NCI-H1436 treated with DMSO at 0.1 percent for 48 hours (cell line): ENCODE measurements around the gene RILP.

Experiments
- DNase-seq: peaks from one replicate; lab custom pipeline; 2025; lab: John Stamatoyannopoulos, UW

RILP gene

DNA sequence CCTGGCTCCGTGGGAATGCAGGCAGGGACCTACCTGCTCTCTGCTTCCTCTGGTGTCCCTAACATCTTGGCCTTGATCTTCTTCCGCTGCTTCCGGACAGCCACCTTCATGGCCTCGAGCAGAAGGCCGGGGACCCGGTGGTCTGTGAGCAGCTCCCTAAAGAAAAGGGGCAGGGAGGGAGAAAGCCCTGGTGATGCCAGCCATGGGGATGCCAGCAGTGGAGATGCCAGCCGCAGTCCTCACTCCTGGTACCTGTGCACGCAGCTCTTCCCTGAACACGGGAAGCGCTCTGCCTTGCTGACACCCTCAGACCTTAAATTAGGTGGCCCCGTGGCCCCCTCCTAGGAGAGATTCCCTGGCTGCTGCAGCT lies 1.9 kb downstream of the RILP start:
- no peak for DNase-seq

DNA sequence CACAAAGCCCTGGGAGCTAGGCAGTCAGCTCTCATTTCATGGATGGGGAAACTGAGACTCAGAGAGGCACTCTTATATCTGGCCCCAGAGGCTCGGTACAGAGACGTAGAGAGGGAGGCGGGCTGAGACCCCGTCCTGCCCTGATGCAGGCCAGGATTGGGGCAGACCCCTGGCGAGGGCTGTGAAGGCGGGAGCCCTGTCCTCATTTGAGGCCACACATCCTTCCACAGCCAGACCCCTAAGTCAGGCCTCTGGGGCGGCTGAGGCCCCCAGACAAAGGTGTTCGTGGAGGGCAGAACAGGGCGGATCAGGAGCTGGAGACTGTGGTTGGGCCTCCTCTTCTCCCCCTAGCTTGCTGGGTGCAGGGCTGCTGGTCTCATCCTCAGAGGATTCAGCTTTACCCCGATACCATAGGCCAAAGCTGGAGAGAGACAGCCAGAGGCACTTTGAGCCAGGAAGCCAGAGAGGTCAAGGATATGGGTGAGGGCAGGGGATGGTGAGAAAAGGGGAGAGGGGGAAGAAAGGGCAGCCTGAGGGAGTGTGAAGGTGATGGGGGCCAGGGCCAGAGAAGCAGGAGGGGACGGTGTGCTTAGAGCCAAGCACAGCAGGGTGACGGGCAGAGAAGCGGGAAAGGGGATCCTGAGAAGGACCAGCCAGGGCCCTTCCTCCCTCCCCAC lies 3.3 kb downstream of the RILP start:
- no peak for DNase-seq

DNA sequence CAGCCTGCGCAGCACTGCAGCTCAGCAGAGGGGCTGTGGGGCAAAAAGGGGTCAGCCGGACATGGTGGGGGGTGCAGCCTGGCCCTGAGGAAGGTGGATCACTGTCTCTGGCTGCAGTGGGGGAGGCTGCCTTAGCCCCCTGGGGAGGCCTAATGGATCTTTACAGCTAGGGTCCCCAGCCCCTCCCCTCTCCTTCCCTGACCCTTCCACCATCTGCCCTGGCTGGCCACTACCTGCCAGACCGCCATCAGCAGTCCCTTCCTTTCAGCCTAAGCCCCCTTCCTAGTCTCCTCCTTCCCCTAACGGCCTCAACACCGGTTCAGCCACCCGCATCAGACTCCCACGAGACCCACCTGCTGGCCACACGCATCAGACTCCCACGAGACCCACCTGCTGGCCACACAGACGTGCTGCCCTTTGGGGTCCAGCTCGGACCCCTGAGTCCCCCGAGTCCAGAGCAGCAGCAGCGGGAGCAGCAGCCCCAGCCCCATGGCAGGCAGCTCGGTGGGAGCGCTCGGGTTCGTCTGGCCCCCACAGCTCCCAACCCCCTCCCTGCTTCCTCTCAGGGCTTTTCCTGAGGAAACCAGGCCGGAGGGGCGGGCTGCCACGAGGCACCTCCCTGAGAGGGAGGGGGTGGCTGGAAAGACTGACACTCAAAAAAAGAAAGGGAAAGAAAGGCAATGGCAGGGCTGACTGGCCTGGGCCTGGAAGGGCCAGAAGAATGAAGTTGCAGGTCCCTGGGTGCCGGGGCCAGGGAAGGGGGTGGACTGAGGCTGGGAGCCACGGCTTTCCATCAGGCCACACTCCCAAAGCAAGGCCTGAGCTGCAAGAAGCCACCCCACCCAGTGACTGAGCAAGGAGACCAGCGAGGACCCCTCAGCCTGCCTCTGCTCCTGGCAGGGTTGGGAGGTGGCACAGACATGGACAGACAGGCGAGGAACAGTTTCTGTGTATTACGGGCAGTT lies 4.2 kb downstream of the RILP start, which contains the start of gene SCARF1:
SCARF1 (minus strand) TSS at position 526 of the 965 bp plus-strand sequence; CDS start at position 491, 35 bp downstream.
- DNase-seq = no peak

DNA sequence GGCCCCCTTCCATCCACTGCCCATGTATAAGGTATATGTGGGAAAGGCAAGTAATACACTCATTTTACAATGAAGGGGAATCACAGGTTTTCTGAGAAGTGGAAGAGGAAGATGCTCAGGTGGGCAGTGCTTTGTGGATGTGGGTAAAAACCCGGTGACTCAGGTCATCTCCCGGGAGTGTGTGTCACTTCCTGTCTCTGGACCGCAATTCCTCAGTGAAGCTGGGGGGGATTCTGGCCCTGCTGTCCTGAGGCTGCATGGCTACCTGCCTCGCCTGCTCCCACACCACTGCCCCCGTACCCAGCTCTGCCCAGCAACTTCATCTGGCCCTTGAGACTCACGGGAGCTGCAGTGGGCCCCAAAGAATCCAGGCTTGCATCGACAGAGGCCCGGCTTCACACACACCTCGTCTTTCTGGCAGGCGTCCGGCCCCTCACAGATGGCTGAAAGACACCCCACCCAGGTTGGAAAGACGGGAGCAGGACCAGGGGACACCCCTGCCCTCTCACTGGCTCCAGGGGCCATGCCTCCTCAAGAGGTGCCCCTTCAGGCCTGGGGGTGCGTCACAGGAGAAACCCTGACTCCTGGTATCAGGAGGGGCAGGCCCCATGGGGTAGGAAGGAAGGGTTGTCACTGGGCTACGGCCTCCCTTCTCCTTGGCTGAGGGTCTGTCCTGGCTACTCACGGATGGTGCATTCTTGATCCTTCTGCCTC lies 5.0 kb downstream of the RILP start:
- DNase-seq = no peak

DNA sequence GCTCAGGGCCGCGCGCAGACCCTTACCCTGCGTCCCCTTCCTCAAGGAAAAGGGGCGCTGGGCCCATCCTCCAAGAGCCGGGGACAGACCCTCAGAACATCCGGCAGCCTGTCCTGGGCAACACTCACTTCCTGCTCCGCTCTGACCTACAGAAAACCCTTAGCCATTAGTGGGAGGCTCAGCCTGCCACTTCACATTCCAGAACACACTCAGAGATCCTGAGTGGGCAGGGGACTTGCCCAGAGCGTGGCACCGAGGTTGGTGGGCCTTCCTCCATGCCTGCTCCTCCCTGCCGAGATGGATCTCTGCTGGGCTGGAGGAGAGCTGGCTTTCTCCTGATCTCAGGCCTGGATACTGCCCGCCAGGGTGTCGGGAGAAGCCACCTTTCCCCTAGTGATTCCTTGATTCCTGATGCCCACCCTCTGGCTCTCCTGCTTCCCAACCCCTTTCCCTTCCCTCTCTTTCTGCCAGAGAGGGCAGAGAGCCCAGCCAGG lies 5.6 kb downstream of the RILP start:
- DNase-seq = no peak

DNA sequence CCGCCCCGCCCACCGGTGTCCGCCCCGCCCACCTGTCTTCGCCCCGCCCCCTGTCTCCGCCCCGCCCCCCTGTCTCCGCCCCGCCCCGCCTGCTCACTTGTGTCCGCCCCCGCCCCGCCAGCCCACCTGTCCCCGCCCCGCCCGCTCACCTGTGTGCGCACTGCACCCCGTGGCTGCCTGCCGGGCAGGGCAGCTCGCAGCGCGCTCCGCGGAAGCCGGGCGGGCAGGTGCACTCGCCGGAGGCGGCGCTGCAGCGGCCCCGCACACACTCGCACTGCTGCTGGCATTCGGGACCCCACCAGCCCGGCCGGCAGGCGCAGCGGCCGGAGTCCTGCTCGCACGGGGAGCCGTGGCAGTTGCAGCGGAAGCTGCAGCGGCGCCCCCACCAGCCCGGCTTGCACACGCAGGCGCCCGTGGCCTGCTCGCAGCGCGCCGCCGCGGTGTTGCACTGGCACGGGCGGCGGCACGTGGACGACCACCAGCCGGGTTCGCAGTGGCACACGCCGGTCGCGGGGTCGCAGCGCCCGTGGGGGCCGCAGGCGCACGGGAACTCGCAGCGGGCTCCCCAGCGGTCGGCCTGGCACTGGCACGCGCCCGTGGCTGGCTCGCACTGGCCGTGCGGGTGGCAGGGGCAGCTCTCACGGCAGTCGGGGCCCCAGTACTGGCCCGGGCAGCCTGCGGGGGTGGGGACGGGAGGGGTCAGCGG lies 6.2 kb downstream of the RILP start:
- DNase-seq = no peak

DNA sequence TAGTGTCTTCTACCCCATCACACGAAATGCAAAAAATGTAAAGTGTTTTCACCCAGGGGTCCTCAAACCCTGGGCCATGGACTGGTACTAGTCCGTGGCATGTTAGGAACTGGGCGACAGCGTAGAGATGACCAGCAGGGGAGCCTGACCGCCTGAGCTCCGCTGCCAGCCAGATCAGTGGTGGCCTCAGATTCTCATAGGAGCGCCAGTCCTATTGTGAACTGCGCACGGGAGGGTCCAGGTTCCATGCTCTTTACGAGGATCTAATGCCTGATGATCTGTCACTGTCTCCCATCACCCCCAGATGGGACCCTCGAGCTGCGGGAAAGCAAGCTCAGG lies 8.6 kb downstream of the RILP start:
- no peak for DNase-seq

DNA sequence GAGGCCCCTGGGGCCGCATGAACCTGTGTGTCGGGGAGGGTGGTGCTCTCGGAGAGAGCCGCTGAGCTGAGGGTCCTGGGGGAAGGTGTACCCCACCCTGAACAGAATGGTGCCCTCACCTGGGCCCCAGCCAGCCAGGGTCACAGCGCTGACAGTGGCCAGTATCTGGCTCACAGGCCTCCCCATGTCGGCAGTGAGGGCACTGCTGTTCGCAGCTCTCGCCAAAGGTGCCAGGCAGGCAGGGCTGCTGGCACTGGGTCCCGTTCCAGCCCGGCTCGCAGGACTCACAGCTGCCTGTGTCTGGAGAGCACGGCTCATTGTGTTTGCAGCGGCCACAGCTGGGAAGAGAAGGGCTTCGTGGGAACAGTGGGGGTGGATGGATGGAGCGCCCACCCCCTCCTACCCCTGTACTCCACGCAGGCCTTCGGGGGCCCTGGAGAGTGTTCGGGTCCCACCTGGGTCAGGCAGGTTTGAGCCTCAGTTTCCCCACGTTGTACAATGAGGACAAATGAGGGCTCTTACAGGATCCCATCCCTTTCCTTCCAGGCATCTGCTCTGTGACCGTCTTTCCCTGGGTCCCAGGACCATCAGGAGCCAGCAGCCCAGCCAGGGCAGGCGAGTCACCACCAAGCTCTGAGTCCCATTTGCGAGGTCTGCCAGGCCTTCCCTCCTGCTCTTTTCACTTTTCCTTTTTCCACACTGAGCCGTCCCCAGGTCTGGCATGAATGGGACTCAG lies 9.2 kb downstream of the RILP start:
- DNase-seq = no peak

DNA sequence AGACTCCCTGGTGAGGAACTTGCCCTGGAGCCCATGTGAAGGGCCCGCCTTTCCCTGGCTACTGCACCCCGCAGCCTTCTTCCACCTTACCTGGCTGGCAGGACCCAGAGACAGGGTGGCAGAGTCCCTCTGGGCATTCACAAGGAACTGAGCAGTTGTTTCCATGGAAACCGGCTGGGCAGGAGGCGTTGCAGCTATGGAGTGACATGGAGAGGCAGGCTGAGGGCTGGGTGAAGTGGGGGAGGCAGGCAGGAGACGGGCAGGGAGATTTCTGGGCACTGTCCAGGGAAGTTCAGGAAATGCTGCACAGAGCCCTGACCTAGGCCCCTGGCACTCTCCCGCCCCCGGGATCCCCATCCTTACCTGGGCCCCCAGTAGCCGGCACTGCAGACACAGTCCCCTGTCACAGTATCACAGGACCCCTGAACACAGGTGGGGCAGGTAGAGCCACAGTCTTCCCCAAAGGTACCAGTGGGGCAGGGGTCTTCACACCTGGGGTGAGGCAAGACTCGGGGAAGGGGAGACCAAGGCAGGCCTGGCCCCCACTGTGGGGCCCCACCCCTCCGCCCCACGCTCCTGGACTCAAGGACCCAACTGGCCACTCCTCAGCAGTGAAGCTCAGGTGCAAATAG lies 10.0 kb downstream of the RILP start:
- DNase-seq = no peak

DNA sequence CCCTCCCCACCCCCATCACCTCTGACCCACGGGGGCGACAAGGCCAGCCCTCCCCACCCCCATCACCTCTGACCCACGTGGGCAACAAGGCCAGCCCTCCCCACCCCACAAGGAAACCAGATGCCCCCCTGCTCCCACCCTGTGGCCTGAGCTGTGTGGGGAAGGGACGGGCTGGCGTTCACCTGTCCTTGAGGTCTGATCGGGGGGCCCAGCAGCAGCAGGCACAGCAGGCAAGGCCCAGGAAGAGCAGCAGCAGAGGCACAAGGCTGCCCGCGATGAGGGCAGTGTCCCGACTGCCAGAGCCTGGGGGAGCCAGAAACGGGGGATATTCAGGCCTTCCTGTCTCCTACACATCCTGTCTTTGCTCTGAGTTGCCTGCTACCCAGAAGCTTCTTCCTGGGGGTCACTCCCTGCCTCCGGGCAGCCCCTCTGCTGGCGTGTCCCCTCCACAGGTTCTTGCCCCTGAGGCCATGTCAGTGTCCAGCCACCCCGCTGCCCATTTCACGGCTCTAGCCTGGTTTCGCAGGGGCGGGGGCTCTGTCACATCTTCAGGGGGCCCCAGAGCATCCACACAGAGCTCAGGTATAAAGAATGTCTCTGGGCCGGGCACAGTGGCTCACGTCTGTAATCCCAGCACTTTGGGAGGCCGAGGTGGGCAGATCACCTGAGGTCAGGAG lies 10.9 kb downstream of the RILP start:
- DNase-seq = no peak

DNA sequence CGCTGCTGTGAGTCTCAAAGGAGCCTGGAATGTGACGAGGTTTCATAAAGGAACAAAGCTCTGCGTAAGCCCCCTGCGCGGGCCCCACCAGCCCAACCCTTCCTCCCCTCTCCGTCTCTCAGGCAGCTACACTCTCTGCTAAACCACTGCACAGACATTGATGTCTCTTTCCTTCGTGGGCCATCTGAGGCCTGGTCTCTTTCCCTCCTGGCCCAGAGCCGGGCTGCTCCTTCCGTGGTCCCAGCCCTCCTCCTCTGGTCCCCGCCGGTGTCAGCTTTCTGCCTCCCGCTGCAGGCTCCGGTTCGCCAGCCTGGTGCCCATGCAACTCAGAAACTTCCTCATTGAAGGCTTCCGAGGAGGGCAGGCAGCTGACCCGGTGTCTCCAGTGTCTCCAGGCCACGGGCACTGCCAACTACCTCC lies 11.5 kb downstream of the RILP start:
- DNase-seq = no peak

DNA sequence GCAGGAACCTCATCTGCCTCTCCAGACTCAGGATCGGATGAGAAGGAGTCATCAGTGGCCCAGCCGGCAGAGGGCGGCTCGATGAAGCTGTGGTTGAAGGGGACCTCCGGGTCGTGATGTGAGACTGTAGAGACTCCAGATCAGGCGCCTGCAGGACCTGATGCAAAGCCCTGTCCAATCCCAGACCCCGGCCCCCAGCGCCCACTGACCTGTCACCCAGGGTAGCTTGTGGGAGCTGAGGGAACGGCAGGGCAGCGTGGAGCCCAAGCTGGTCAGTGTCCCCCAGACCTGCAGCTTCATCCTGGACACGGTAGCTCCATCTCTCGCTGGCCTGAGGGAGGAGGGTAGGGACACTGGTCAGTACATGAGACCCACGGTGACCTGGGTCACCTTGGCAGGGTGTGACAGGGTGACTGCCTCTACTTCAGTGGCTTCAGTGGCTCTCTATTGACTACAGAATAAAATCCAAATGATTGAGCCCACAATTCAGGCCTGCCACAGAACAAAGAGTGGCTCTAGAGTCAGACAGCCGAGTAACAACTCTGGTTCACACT lies 12.9 kb downstream of the RILP start:
- DNase-seq = no peak

DNA sequence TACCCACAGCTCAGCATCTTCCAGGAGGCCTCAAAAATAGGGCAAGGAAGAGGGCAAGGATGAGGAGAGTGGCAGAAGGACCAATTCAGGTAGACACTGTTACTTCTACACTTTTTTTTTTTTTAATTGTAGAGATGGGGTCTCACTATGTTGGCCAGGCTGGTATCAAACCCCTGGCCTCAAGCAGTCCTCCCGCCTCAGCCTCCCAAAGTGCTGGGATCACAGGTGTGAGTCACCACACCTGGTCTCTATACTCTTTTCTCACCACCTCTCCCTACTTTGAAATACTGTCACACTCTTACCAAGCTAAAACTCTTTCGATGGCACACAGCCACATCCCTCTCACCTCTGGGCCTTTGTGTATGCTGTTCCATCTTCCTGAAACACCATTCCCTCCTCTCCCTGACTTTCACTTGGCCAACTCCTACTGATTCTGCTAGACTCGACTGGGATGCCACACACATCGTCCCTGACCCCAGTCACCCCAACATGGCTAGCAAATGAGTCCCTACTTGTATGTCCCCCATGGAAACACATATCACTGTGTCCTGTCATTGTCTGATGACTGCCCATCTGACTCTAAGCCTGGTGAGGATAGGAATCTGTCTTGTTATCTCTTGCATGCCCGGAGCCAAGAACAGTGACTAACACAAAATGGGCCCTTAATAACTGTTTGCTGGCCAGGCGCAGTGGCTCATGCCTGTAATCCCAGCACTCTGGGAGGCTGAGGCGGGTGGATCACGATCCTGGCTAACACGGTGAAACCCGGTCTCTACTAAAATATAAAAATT lies 13.8 kb downstream of the RILP start:
- DNase-seq = no peak

DNA sequence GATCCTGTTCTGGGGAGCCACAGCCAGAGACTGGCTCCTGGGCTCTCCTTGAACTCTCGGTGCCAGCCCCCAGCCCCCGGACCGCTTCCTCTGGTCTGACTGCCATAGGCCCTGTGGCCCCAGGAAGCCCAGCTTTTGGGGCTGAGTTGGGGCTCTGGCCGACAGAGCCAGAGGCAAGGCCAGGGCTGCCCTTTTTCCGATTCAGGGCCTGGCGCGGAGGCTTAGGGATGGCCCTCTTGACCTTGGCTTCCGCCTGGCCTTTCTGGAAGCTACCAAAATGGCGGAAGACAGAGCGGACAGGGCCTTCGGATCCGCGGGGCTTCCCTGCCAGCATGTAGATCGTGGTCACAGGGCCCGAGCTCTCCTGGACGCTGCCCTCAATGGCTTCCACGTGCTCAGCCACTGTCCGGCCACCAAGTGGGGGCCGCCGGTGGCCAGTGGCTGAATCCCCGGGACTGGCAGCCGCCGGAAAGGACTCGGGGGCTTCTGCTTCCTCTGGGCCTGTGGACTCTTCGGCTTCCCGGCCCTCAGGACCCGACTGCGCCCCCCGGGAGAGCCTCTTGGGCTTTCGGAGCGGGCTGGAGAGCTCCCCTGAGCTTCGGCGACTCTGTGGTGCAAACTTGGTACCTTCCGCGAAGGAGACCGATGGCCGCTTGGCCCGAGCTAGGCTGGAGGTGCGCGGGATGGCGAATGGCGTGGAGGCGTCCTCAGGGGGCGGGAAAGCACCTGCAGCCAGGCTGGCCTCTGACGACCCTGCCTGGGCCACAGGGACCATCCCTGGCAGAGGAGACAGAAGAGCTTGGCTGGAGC lies 14.6 kb downstream of the RILP start:
- no peak for DNase-seq

DNA sequence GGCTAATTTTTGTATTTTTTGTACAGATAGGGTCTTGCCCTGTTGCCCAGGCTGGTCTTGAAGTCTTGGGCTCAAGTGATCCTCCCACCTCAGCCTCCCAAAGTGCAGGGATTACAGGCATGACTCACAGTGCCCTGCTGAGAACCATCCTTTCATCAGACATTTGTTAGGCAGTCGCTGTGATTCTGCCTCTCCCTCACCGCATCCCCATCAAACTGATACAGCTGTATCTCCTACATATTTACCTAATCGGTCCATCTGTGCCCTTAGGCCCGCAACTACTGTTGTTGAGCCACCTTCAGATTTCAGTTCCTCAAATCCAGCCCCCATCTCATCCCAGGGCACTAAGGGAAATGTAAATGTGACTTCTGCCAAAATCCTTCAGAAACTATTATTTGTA lies 19.0 kb downstream of the RILP start:
- DNase-seq = no peak

DNA sequence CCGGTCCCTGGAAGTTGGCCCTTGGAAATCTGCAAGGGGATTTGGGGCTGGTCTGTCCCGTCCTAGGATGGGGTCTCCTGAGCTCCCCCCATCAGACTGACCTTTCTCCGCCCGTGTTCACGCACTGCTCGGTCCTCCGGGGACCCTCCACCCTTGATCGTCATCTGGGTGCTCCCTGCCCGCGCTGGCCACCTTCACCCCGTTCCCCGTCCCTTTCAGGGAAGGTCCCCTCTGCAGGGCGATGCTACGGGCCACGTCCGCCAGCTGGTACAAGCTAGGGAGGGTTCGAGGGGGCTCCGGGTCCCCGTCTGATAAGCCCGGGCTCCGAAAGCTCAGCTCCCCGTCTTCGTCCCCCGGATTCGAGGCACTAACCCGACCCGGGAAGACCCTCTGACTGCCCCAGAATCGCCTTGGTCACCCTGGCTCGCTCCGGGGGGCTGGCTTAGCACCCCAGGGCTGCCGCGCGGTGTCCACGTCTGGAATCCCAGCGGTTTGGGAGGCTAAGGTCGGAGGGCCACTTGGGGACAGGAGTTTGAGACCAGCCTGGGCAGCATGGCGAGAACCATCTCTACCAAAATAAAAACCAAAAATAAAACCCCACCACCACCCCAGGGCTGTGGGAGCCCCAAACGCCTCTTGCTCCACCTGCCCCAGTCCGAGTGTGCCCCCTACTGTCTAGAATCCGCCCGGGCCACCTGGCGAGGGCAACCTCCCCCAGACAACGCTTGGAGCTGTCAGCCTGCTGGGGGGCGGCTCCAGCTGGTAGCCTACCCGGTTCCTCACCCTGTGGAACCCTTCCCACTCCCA lies 20.0 kb downstream of the RILP start:
- DNase-seq = no peak

DNA sequence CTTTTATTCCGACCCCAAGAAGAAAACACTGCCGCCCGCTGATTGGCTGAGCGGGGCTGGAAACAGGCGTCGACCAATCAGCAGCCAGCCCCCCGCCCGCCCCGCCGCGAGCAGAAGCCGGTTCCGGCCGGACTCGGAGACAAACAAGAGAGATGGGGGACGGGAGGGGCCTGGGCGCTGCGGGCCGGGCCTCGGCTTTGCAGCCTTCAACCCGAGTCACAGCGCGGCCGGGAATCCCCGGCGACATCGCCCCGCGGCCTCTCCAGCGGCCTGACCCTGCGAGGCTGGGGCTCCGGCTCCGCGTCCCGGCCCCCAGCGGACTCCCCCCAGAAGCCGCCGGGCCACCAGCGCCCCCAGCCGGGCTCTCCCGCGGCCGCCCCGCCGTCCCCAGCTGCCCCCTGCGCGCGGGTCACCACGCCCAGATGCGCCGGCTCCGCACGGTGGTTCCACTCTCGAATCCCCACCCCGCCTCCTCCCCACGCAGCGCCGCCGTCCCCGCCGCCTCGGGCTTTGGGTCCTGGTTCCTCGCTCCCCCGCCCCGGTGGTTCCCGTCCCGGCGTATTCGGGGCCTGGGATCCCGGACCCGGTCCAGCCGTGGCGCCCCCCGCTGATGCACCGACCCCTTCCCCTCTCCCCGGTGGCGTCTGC lies 20.7 kb downstream of the RILP start:
- peak; percentile 28 for DNase-seq
